GM11168 (cell line): ENCODE measurements around the gene OSBPL5.

Experiments
- in situ Hi-C: fragments of 300-500 bp; cut with MboI; formaldehyde crosslinking; loops from one replicate; pipeline ENCODE4 v1.12.0; 2022; ENCODE audit warnings: low sequenced_read_pairs; ENCODE audit not compliant: unreplicated experiment

The OSBPL5 gene

GRCh38 chr11:3165152-3165705, at the start of gene OSBPL5:
OSBPL5 (minus strand) TSS chr11:3165310; CDS start chr11:3129148, 36,162 bp downstream.
- in situ Hi-C loops, result no loop called here

GRCh38 chr11:3214420-3214699, 49.2 kb upstream of the OSBPL5 start:
- in situ Hi-C loops, result no loop called here

DNA sequence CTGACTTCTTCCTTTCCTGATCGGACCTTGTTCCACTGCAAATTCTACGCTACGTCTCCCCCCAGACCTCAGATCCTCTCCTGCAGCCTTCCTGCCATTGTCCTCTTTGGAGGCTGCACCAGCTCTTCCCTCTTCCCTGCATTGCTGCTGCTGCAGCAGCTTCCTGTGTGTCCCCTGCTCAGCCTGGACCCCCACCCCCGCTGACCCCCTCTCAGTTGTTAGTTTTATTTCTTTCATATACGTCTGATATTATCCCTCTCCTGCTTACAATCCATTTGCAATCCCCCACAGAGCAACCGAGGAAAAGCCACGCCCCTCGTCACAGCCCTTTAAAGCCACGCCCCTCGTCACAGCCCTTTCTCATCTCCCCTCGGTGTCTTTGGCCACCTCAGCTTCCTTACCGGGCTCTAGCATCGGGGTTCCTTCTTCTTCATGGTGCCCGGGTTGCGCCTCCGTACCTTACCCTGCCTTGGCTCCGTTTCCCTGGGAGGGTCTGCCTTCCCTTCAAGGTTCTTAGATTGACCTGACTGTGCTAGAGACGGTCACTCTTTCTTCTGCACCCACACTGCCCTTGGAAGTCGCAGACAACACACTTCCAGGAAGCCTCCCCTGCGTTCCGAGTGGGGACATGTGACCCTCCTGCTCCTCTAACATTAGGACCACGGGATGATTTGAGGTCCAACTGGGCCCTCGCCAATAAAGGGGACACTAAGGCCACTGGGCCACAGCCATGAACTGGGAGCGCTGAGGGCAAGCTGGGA, 48.7 kb upstream of the OSBPL5 start:
- in situ Hi-C loops, result no loop called here

GRCh38 chr11:3208272-3208671, 43.2 kb upstream of the OSBPL5 start:
- in situ Hi-C loops, result no loop called here

DNA sequence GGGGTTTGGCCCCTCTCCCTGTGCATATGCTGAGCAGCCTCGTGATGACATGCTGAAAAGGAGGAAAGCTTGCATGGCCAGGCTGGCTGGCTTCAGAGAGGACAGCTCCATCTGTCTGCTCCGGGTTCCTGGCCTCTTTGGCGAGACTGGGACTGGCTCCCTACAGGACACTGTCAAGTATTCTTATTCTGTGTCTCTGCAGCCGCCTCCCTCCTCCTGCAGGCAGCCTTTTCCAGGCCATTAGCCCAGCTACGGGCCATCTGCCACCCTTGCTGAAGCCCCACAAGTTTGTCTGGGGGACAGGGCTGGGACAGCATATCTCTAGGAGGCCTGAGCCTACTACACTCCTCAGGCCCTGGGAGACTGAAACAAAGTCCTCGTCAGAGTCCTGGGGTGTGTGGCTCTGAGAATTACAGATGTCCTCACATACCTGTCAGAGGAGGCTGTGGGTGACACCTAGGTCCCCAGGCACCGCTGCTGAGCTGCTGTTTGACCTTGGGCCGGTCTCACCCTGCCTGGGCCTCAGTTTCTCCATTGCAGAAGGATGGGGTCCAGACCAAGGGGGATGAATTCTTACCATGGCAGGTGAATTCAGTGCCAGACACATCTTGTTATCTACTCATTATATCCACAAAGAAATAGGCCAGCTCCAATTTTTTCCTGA, 42.5 kb upstream of the OSBPL5 start:
- in situ Hi-C loops, result no loop called here

DNA sequence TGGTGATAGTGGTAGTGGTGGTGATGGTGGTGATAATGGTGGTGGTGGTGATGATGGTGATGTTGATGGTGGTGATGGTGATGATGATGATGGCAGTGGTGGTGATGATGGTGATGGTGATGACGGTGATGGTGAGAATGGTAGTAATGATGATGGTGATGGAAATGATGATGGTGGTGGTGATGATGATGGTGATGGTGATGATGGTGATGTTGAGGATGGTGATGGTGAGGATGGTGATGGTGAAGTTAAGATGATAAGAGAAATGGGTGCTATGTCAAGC, 41.8 kb upstream of the OSBPL5 start:
- in situ Hi-C loops, result no loop called here

GRCh38 chr11:3206156-3206921, 41.2 kb upstream of the OSBPL5 start:
- in situ Hi-C loops, result no loop called here

- in situ Hi-C loops, result no loop called here
Observed at GRCh38 chr11:3205261-3206155, 40.4 kb upstream of the OSBPL5 start.

- in situ Hi-C loops, result no loop called here
Observed at GRCh38 chr11:3204141-3205015, 39.3 kb upstream of the OSBPL5 start.

DNA sequence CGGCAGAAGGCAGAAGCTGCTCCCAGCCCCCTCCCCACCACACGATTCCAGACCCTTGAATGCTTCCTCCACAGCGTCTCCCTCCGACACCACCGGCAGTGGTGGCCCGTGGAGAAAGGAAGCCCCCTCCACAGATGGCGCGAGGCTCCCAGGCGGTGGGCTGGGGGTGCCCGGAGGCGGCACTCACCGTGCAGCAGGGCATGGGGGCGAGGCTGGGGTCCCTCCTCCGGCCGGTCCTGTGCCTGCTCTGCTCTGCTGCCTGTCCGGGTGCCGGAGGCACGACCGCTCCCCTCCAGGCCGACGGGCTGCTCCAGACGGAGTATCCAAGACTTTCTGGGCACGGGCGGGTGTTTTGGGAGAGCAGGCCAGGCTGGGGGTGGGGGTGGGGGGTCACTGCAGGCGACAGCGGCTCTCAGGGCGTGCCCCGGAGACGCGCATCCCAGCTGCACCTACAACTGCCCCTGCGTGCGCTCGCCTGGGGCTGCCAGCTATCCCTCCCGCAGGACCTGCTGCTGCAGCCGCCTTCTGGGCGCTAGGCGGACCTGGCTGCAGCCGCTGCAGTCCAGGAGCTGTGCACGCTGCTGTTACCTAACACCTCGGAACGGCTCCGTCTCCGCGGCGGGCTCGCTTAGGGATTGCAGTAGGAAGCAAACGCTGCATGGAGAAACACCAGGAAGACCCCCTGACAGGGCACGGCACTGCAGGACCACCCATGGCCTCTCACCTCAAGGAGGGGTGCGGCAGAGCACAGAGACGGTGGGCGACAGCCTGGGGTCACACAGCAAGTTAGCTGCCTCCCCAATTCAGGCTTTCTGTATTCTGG, 38.3 kb upstream of the OSBPL5 start:
- in situ Hi-C loops, result no loop called here

GRCh38 chr11:3202759-3203158, 37.6 kb upstream of the OSBPL5 start:
- in situ Hi-C loops, result no loop called here

GRCh38 chr11:3202305-3202704, 37.2 kb upstream of the OSBPL5 start:
- in situ Hi-C loops, result no loop called here

- in situ Hi-C loops, result no loop called here
Observed at GRCh38 chr11:3201677-3202181, 36.6 kb upstream of the OSBPL5 start.

GRCh38 chr11:3201112-3201581, 36.0 kb upstream of the OSBPL5 start:
- in situ Hi-C loops, result no loop called here

DNA sequence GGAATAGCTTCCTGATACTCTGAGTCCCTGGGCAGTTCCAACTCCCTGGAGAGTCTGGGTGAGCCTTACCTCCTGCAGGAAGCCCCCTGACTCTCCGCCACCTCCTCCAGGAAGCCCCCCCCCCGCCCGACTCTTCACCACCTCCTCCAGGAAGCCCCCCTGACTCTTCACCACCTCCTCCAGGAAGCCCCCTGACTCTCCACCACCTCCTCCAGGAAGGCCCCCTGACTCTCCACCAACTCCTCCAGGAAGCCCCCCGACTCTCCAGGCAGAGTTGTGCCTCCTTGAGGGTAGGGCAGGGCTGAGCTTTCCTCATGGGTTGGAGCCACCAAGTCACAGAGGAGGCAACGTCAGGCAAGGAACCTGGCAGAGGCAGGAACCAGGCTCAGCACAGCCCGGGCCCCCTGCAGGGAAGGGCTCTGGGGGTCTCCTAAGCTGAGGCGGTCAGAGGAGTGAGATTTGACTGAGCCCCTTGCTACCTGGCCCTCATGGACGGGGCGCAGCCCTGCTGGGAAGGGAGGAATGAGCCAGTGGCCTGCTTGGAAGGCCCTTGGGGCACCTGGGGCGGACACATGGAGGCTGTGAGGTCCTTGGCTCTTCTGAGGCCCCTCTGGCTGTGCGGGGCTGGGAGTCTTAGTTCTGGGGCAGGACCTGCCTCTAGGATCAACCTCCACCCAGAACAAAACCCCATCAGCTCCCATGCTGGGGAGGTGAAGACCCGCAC, 35.4 kb upstream of the OSBPL5 start:
- in situ Hi-C loops, result no loop called here

- in situ Hi-C loops, result no loop called here
Observed at GRCh38 chr11:3199537-3200295, 34.6 kb upstream of the OSBPL5 start.

DNA sequence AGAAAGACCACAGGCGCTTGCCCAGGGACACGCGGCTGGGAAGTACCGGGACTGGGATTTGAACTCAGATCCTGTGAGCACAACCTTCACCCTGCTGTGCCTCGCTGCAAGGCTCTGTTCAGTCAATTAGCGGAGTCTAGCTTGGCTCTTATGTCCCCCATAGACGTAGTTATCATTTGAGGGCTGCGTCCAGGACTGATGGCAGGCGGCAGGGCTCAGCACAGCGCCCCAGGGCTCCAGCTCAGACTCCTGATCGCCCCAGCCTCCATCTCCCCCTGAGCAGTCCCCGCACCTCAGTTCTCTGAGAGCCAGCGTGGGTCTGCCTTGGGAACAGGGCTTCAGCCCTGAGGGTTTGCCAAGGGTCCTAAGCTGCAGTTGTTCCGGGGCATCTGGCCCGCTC, 33.7 kb upstream of the OSBPL5 start:
- in situ Hi-C loops, result no loop called here
